Hepatic stellate cell (primary cell): ENCODE measurements around the gene CMKLR1.

Source experiments
- DNase-seq: peaks from one replicate; pipeline ENCODE4 v3.0.0; 2011; ENCODE audit warnings: low spot score

The CMKLR1 gene

DNA sequence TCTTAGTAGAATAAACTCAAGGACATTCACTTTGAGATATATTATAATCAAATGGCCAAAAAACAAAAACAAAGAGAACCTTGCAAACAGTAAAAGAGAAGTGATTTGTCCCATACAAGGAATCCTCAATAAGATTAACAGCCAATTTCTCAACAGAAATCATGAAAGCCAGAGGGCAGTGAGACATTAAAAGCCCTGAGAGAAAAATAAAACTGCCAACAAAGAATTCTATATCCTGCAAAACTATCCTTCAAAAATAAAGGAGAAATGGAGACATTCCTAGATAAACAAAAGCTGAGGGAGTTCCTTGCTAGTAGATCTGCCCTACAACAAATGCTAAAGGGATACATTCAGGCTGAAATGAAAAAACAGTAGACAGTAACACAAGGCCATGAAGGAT, 78.1 kb downstream of the CMKLR1 start:
- no peak for DNase-seq

DNA sequence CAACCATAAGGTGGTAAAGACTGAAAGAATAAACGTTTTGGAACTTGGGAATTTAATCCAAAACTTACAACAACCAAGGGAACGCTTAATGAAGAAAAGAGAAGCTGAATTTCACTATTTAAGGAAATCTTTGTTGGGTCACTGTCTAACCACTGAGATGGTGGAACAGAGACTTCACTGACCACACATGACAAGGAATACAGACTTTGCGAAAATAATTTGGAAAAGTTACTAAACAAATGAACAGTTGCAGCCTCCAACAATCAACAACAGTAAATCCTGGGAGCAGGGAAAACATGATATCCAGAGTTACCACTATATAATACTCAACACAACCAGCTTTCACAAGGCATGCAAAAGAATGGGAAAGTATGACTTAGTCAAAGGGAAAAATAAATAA, 79.1 kb downstream of the CMKLR1 start:
- no peak for DNase-seq

DNA sequence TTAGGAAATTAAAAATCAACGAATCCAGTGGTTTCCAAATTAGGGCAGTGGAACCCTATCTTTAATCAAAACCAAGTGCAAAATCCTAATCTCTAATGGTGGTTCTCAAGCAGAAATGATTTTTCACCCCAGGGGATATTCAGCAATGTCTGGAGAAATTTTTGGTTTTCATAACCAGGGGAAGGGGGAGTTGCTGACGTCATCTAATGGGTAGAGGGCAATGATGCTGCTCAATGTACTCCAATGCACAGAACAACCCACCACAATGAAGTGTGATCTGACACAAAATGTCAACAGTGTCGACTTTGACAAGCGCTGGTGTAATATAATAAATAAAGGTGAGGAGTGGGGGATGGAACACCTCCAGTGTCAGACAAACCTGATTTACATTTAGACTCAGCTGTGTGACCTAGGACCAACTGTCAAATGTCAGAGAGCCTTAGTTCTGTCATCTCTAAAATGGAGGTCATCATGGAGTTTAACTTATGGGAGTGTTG, 81.5 kb downstream of the CMKLR1 start:
- no peak for DNase-seq

DNA sequence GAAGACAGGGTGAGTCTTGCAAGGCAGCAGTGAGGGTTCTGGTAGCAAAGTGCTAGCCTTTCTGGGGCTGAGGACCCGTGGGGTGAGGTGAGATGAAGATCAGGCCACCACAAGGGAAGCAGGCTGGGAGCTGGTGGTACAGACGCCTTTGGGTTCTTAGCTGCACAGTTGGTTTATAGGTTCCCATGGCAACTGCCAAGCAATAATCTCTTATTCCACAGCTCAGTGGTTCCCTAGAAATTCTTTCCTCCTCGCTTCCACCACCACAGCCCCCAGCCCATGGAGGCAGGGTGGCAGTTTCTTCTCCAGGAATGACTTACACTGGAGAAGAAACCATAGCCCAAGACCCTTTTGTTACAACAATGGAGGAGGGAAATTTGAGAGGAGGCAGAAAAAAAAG, 82.1 kb downstream of the CMKLR1 start:
- DNase-seq = no peak

DNA sequence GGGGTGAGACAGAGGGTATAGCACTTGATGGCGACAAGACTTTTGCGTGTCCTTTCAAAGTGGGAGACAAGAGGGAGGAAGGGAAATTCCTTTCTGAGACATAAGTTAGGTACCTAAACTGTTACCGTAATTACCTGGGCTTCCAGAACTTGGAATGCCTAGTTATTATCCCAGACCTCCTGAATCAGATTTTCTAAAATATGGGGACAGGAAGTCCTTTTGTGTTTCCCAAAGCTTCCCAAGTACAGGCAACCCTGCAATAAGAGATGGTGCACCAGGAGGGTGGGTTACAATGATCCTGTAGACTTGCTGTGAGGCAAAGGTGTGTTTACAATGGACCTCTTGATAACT, 83.9 kb downstream of the CMKLR1 start:
- no peak for DNase-seq

DNA sequence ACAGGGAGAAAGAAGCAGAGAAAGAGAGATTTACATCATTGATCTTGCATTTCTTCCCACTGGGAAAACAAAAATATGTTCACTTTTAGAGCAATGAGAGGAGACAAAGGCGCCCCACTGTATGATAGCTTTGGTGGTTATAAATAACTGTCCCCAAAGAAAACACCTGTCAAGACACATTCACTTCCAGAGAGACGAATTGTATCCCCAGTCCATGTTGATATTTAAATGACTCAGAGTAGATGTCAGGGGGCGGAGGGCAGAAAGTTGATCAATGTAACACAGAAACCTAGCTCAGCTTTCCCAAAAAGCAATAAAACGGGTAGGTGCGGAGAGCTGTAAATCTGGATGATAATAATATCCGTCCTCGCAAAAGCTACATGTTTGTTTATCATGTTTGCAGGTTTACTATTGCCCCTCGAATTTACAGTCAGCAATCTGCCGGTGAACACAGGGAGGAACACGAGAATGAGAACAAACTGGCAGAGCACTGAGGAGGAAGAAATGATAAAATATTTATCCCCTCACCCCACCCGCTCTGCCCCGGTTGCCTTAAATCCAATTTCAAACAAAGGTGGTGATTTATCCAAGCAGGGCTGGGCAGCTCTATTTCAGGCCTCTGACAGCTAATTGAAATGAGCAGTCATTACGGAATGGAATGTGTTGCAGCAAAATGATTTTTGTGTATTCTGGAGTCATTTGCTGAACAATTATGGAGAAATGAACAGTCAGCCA, 84.4 kb downstream of the CMKLR1 start:
- no peak for DNase-seq

DNA sequence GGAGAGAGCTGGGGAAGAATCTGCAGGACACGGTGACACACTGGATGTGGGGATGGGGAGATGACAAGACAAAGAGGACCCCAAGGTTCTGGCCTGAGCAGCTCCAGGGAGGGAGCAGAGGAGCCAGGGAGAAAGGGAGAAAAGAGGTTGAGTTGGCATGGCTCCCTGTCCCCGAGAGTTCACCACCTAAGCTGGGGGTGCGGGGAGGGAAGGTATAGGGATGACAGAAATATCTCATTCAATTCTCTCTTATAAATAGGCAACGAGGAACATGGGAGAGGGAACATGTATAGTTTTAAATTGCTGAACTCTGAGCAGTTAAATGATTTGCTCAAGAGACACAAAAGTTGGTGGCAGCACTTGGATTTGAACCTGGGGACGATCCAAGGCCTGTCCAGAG, 85.1 kb downstream of the CMKLR1 start:
- DNase-seq = no peak

DNA sequence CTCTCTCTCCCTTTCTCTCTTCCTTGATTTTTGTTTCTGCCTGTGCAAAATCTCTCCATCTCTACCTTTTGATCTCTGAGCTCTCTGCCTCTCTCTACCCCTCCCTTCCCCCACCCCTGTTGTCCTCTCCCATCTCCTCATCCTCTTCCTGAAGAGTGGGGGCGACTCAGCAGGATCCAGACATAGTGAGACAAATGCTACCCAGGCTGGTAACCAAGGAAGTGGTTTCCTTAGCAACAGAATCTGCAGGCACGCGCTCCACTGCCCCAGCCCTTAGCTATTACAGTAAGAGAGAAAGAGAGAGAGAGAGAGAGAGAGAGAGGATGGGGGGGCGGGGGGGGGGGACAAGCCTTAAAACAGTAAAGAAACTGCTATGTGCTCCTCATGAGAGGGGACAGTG, 85.6 kb downstream of the CMKLR1 start:
- DNase-seq = no peak

DNA sequence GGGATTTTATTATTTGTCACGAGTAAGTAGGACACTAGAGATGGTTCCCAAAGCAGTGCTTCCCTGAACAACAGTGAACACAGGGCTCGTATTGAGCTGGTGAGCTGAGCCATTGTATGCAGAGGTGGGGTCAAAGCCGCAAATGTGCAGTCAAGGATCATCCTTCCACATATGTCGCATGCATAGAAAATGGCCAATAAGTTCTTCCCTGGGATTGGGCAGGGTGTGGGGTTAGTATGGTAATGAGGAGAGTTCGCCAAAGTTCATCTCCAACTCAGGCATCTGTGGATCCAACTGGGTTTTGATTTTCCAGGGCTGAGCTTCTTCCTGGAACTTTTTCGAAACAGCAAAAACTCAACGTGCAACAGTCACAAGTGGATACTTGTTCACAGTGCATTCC, 86.6 kb downstream of the CMKLR1 start:
- no peak for DNase-seq

DNA sequence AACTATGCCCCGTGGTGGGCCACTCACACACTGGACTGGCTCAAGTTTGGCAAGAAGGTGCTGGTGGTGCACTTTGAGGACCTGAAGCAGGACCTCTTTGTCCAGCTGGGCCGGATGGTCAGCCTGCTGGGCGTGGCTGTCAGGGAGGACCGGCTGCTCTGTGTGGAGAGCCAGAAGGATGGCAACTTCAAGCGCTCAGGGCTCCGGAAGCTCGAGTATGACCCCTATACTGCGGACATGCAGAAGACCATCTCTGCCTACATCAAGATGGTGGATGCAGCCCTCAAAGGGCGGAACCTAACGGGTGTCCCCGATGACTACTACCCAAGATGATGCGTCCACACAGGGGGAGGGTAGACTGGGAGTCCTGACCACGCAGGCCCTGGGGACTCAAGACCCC, 91.1 kb downstream of the CMKLR1 start:
- no peak for DNase-seq

DNA sequence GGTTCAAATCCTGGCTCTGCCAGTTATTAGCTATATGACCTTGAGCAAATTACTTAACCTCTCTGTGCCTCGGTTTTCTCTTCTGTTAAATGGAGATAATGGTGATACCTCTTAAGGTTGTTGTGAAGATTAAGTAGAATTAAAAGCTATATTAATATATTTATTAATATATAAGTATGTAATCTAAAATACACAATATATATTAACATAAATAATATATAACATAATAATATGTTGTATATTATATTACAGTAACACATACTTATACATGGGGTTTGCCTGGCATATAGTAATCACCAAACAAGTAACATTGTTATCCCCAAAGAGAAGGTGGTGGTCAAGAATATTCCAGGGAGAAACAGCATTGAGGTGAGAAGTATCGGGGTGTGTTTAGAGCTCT, 92.0 kb downstream of the CMKLR1 start:
- DNase-seq = no peak

DNA sequence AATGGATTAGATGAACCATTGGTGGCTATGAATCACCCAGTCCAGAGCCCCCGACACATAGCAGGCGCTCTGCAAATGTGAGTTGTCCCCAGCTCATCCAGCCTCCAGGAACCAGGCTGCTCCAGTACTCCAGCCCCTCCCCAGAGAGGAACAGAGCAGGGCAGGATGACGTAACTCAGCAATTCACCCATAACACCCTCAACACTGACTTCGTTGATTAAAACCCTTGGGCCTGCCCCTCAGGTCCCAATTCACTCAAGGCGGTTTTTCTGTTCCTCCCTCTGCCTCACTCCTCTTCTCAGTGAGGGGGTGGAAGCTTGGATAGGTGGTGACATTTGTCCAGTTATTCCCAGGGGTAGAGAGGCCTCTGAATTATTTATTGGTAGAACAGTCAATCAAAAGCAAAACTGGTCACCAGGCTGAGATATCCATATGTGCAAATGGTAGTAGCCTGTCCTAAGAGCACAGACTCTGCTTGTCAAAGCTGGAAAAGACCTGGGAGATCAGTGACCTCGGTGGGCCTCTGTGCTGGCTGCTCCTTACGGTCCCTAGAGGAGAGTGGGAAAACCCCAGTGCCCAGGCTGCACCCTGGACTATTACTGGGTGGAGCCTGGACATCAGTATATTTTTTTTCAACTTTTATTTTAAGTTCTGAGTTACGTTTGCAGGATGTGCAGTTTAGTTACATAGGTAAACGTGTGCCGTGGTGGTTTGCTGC, 97.0 kb downstream of the CMKLR1 start:
- DNase-seq = no peak

DNA sequence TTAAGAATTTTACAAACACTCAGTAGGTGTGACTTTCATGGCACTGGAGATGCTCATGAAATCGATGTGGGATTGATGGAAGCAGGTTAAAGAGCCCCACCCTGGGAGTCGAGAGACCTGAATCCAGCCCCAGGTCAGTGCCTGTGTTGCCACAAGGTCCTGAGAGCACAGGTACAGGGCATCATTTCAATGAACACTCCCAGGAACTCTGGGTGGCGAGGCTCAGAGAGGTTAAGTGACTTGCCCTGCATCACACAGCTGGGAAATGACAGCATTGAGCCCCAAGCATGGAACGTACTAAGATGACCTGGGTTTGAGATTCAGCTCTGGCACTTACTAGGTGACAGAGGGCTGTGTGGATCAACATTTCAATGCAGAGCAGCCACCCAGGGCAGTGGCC, 98.2 kb downstream of the CMKLR1 start:
- no peak for DNase-seq

DNA sequence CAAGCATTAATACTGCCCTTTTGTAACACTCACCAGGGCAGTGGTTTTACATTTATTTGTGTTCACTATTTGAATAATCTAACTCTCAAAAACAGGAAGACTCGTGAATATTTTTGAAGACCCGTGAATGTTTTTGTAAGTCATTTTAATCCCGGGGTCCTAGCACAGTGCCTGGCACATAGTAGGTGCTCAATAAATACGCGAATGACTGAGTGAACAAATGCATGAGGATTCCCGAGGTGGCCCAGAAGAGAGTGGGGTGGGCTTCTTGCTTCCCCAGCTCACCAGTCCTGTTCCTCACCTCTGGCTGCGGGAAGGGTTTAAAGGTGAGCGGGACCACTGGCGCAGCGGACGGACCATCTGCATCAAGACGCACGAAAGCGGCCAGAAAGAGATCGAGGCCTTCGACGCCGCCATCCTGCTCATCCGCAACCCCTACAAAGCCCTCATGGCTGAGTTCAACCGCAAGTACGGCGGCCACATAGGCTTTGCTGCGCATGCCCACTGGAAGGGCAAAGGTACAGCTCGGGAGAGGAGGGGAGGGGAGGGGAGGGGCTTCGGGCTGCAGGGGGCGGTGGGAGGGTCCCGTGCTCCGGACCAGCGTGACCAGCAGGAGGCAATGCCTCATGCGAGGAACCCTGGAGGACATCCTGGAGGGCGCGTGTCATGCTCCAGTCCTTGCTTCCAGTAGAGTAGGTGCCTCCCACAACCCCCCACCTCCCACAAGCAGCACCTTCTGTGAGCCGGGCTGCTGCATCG, 98.9 kb downstream of the CMKLR1 start:
- no peak for DNase-seq

DNA sequence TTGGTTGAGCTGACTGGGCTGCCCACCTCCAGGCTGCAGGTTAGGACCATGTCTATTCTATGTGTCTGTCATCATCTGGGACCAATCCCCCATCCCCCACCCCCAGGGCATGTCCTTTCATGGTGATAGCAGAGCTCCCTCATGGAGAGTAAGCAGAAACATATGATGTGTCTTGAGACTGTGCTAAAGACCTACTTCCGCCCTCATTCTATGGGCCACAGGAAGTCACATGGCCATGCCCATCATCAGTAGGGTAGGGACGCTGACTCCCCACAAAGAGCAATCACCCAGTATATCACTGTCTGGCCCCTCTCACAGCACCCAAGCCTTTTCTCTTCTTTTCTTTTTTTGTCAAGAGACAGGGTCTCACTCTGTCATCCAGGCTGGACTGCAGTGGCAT, 99.7 kb downstream of the CMKLR1 start:
- no peak for DNase-seq

DNA sequence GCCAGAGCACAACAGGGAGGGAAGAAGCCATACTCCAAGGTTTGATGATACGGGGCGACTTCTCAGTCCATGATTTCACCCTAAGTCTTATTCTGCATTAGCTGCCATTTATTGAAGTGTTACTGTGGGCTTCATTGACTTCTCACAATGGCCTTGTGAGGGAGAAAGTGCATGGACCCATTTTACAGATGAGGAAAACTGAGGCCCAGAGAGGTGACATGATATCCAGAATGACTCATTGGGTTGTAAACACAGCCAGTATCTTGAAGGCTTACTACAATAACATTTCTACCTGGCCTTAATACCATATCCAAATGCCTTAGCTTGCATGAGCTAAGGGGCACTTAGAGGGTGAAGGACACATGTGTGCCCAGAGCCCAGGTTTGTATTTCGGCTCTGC, 100.6 kb downstream of the CMKLR1 start:
- no peak for DNase-seq
